Common myeloid progenitor, CD34-positive (primary cell): ENCODE data around the gene INPP5D.

Experiments
- CTCF ChIA-PET: fragments of 350-600 bp; sonication (Branson Sonifier 250); formaldehyde crosslinking; loops from one replicate; lab custom pipeline; 2021; ENCODE audit warnings: antibody characterized with exemption; lab: Charles Lee
- POLR2A ChIA-PET: fragments of 350-600 bp; sonication (Branson Sonifier 250); formaldehyde crosslinking; loops from one replicate; lab custom pipeline; 2021; ENCODE audit warnings: antibody characterized with exemption; lab: Charles Lee
- DNase-seq, 3 donors: peaks; one replicate each; pipeline versions ENCODE4 v3.0.0 to v3.0.0-alpha.2; 2013
- H3K27ac ChIP-seq, 2 experiments: 1 replicate in 1 of 2; 2 replicates in 1 of 2; pipeline ENCODE4 v1.7.0; 2013; ENCODE audit warnings: inconsistent platforms in 2 of 2, low read length in 2 of 2, mild to moderate bottlenecking in 2 of 2, low read depth in 1 of 2, moderate library complexity in 1 of 2; ENCODE audit not compliant: severe bottlenecking in 2 of 2, insufficient read depth in 1 of 2, poor library complexity in 1 of 2
- H3K27me3 ChIP-seq, 5 experiments: replicated peaks in 2 of 5; 1 replicate in 3 of 5; 2 replicates in 2 of 5; pipeline versions ENCODE4 v1.6.1 to v1.7.0; 2013; ENCODE audit warnings: low read length in 4 of 5, mild to moderate bottlenecking in 2 of 5, moderate library complexity in 2 of 5, inconsistent platforms in 1 of 5; ENCODE audit not compliant: insufficient read depth in 5 of 5, control insufficient read depth in 4 of 5
- H3K36me3 ChIP-seq, 4 experiments: 1 replicate in 2 of 4; 2 replicates in 2 of 4; pipeline versions ENCODE4 v1.6.1 to v1.7.0; 2013; ENCODE audit warnings: low read length in 3 of 4, control low read depth in 1 of 4, mild to moderate bottlenecking in 1 of 4; ENCODE audit not compliant: control insufficient read depth in 4 of 4, insufficient read depth in 4 of 4
- H3K4me1 ChIP-seq, 4 experiments: 1 replicate in 3 of 4; 2 replicates in 1 of 4; pipeline versions ENCODE4 v1.6.1 to v1.7.1; 2013; ENCODE audit warnings: low read length in 3 of 4, mild to moderate bottlenecking in 3 of 4, control low read depth in 1 of 4, inconsistent platforms in 1 of 4, moderate library complexity in 1 of 4; ENCODE audit not compliant: control insufficient read depth in 4 of 4, insufficient read depth in 4 of 4; ENCODE audit errors: control extremely low read depth in 1 of 4
- H3K4me3 ChIP-seq, 7 experiments: 1 replicate in 4 of 7; 2 replicates in 3 of 7; pipeline versions ENCODE4 v1.5.1 to v1.7.0; 2013; ENCODE audit warnings: mild to moderate bottlenecking in 7 of 7, low read length in 6 of 7, moderate library complexity in 6 of 7, inconsistent platforms in 2 of 7, low read depth in 2 of 7, control low read depth in 1 of 7; ENCODE audit not compliant: insufficient read depth in 4 of 7, control insufficient read depth in 1 of 7; ENCODE audit errors: extremely low read depth in 1 of 7
- H3K9me3 ChIP-seq, 5 experiments: 1 replicate in 4 of 5; 2 replicates in 1 of 5; pipeline versions ENCODE4 v1.6.1 to v1.7.1; 2013; ENCODE audit warnings: low read length in 4 of 5, mild to moderate bottlenecking in 2 of 5, inconsistent platforms in 1 of 5, low read depth in 1 of 5, moderate library complexity in 1 of 5; ENCODE audit not compliant: control insufficient read depth in 4 of 5, insufficient read depth in 2 of 5; ENCODE audit errors: control extremely low read depth in 1 of 5
- WGBS: methylation state at CpG from one replicate; pipeline ENCODE4 v1.1.5; 2013; ENCODE audit not compliant: insufficient coverage; 5-methylcytosine and 5-hydroxymethylcytosine counted together

Gene INPP5D

GRCh38 chr2:233023007-233023760, 37.0 kb upstream of the INPP5D start:
- H3K27ac ChIP-seq = no peak overlapping the region

GRCh38 chr2:233023761-233024410, 36.3 kb upstream of the INPP5D start:
- ChIA-PET POLR2A (no interaction called here), CTCF (interaction anchor here (0.9 kb wide), 1 partner anchor 44 kb away, joined by 3 read pairs; no protein-coding TSS in a partner anchor)
- H3K36me3 ChIP-seq = no peaks in the 10 kb centered on the region
- no peaks in the 10 kb centered on the region for H3K4me1 ChIP-seq
- no peaks in the 10 kb centered on the region for H3K9me3 ChIP-seq
- H3K27ac ChIP-seq = no peak overlapping the region
- DNase-seq = no peak
- no peaks in the 10 kb centered on the region for H3K27me3 ChIP-seq
- no peak overlapping the region for H3K4me3 ChIP-seq
- WGBS = 98% methylated on average over 14 of the region's 14 CpGs

More at GRCh38 chr2:233023007-233023760, 37.0 kb upstream of the INPP5D start:
- POLR2A ChIA-PET = no interaction called here
- Histone ChIP-seq H3K4me1 (no peaks in the 10 kb centered on the region), H3K4me3 (no peak overlapping the region), H3K36me3 (no peaks in the 10 kb centered on the region), H3K9me3 (peaks cover 0 to under 1% (median 0%) of the 10 kb centered on the region in 5 experiments), H3K27me3 (no peaks in the 10 kb centered on the region)
- CTCF ChIA-PET = no interaction called here
- 97% methylated on average over 16 of the region's 18 CpGs for WGBS
- no peak for DNase-seq

- no peaks in the 10 kb centered on the region for H3K4me1 ChIP-seq
- CTCF ChIA-PET = no interaction called here
- POLR2A ChIA-PET = no interaction called here
- no peak overlapping the region for H3K27ac ChIP-seq
- no peaks in the 10 kb centered on the region for H3K27me3 ChIP-seq
- WGBS = 98% methylated on average over 6 of the region's 7 CpGs
- H3K4me3 ChIP-seq = no peak overlapping the region
- no peak for DNase-seq
- H3K36me3 ChIP-seq = no peaks in the 10 kb centered on the region
- no peaks in the 10 kb centered on the region for H3K9me3 ChIP-seq
Measured at GRCh38 chr2:233025706-233026105, 34.4 kb upstream of the INPP5D start.

- WGBS = 100% methylated on average over 3 of the region's 4 CpGs
- no peaks in the 10 kb centered on the region for H3K36me3 ChIP-seq
- H3K27me3 ChIP-seq = no peaks in the 10 kb centered on the region
- POLR2A ChIA-PET = no interaction called here
- DNase-seq = no peak
- H3K27ac ChIP-seq = no peak overlapping the region
- no peaks in the 10 kb centered on the region for H3K9me3 ChIP-seq
- CTCF ChIA-PET = no interaction called here
- H3K4me3 ChIP-seq = no peak overlapping the region
- no peaks in the 10 kb centered on the region for H3K4me1 ChIP-seq
Measured at GRCh38 chr2:233026198-233026813, 33.8 kb upstream of the INPP5D start.

GRCh38 chr2:233029321-233029720, 30.8 kb upstream of the INPP5D start:
- Histone ChIP-seq H3K4me1 (no peaks in the 10 kb centered on the region), H3K36me3 (no peaks in the 10 kb centered on the region), H3K27me3 (no peaks in the 10 kb centered on the region), H3K4me3 (no peak overlapping the region), H3K9me3 (no peaks in the 10 kb centered on the region), H3K27ac (no peak overlapping the region)
- no CpG with 5 or more reads among the region's 9 CpGs for WGBS
- DNase-seq = no peak
- ChIA-PET POLR2A (no interaction called here), CTCF (interaction anchor here (0.7 to 1.7 kb wide), 11 partner anchors 15 to 179 kb away, joined by 3 to 5 read pairs (median 3); partner anchors contain the start of gene INPP5D)

- Histone ChIP-seq H3K9me3 (no peaks in the 10 kb centered on the region), H3K4me3 (no peak overlapping the region), H3K27me3 (no peaks in the 10 kb centered on the region), H3K36me3 (no peaks in the 10 kb centered on the region), H3K4me1 (no peaks in the 10 kb centered on the region), H3K27ac (no peak overlapping the region)
- no peak for DNase-seq
- ChIA-PET CTCF (no interaction called here), POLR2A (no interaction called here)
- WGBS = 94% methylated on average over 21 of the region's 27 CpGs
Measured at GRCh38 chr2:233031556-233032500, 28.3 kb upstream of the INPP5D start.
